ENCODE measurements around the gene CARNS1. TPM values are rescaled to one million over a fixed set of nuclear protein-coding genes. Genes with fewer than 3 reads are reported as not detected.

Gene CARNS1
- total and polyA plus RNA-seq, 4 donors: 0.05 to 0.19 (median 0.10) TPM

DNA sequence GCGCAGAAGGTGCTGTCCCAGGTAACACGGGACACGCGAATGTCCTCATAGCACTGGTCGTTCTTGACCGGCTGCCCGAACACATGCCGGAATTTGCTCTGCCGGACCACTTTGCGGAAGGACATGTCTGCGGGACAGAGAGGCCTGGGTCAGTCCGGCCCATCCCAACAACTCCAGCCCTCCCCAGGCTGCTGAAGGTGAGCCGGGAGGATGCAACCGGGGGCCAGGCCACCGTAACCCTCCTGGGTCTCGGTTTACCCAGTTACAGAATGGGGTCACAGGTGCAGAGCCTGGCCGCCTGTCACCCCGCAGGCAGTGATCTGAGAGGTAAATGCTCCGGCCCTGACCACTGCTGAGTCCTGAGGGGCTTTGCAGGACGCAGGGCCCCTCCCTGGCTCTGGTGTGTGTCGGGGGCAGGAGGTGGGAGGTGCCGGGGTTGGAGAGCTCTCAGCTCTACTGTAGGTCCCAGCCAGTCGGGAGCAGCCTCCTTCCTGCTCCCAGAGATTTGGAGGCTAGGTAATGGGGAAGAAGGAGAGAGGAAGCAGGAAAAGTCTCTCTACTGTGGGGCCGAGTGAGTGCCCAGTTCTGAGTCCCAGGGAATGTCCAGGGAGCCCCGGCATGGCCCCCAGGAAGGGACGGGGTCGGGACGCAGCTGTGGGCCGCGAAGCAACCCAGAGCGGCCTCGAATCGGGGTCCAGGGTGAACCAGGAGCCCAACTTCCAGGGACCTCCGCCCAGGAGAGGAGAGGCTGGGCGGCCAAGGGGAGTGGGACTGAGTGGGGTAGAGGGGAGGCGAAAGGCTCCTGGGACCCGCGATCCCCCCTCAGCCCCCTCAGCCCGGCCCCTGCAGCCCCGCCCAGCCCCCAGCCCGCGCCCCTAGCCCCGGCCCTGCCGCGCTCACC, 27.3 kb downstream of the CARNS1 start:
- Histone ChIP-seq H3K4me1 (ENCODE audit: control insufficient read depth in 4 of 4, insufficient read depth in 4 of 4, low read length in 3 of 4) (peaks cover 4 to 24% (median 13%) of the 10 kb centered on the region in 4 donors), H3K27me3 (ENCODE audit: control insufficient read depth in 4 of 4, insufficient read depth in 4 of 4, low read length in 3 of 4) (no peaks in the 10 kb centered on the region), H3K27ac (ENCODE audit: low read depth in 1 of 2, low read length in 2 of 2) (peak overlapping the region; percentile 68 to 81), H3K36me3 (ENCODE audit: control insufficient read depth in 4 of 4, insufficient read depth in 3 of 4, low read depth in 1 of 4, low read length in 3 of 4) (peaks cover 0 to 6% (median 0%) of the 10 kb centered on the region in 4 donors), H3K9me3 (ENCODE audit: control insufficient read depth in 4 of 4, low read length in 3 of 4) (no peaks in the 10 kb centered on the region), H3K9ac (ENCODE audit: low read depth in 1 of 2, low read length in 2 of 2) (peak overlapping the region in 1 of 2 donors; percentile 50), H3K4me3 (ENCODE audit: low read depth in 1 of 3, low read length in 3 of 3) (peak overlapping the region in 2 of 3 donors; percentile 72 to 81)
- TF ChIP-seq EGR1 (IDR thresholded peaks at IDR 0.05; ENCODE audit: low read depth in 2 of 2) (no peak), HNF4A (conservative IDR thresholded peaks at IDR 0.05) (no peak), NR2F2 (IDR thresholded peaks at IDR 0.05) (no peak)
- TF ChIP-seq, protein P1, sequence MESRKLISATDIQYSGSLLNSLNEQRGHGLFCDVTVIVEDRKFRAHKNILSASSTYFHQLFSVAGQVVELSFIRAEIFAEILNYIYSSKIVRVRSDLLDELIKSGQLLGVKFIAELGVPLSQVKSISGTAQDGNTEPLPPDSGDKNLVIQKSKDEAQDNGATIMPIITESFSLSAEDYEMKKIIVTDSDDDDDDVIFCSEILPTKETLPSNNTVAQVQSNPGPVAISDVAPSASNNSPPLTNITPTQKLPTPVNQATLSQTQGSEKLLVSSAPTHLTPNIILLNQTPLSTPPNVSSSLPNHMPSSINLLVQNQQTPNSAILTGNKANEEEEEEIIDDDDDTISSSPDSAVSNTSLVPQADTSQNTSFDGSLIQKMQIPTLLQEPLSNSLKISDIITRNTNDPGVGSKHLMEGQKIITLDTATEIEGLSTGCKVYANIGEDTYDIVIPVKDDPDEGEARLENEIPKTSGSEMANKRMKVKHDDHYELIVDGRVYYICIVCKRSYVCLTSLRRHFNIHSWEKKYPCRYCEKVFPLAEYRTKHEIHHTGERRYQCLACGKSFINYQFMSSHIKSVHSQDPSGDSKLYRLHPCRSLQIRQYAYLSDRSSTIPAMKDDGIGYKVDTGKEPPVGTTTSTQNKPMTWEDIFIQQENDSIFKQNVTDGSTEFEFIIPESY (IDR thresholded peaks at IDR 0.05): no peak
- WGBS: 37% methylated on average over 45 of the region's 45 CpGs
- no peak for DNase-seq (ENCODE audit: low spot score)

DNA sequence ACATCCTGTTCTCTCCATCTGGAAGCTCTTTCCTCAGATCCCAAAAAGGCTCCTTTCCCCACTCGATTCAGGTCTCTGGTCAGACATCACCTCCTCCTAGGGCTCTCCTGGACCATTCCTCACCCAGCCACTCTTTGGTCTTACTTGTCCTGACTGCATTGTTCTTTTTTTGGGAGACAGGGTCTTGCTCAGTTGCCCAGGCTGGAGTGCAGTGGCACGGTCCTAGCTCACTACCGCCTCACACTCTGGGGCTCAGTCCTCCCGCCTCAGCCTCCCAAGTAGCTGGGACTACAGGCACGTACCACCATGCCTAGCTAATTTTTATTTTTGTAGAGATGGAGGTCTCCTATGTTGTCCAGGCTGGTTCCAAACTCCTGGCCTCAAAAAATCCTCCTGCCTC, 30.0 kb downstream of the CARNS1 start:
- TF ChIP-seq HNF4G (IDR thresholded peaks at IDR 0.05): no peak
- no peak for TF ChIP-seq SP1 (IDR thresholded peaks at IDR 0.05)
- TF ChIP-seq, protein P2, sequence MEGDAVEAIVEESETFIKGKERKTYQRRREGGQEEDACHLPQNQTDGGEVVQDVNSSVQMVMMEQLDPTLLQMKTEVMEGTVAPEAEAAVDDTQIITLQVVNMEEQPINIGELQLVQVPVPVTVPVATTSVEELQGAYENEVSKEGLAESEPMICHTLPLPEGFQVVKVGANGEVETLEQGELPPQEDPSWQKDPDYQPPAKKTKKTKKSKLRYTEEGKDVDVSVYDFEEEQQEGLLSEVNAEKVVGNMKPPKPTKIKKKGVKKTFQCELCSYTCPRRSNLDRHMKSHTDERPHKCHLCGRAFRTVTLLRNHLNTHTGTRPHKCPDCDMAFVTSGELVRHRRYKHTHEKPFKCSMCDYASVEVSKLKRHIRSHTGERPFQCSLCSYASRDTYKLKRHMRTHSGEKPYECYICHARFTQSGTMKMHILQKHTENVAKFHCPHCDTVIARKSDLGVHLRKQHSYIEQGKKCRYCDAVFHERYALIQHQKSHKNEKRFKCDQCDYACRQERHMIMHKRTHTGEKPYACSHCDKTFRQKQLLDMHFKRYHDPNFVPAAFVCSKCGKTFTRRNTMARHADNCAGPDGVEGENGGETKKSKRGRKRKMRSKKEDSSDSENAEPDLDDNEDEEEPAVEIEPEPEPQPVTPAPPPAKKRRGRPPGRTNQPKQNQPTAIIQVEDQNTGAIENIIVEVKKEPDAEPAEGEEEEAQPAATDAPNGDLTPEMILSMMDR (IDR thresholded peaks at IDR 0.05; ENCODE audit: low read depth, low read length, missing input control): no peak
- TF ChIP-seq EGR1 (IDR thresholded peaks at IDR 0.05; ENCODE audit: low read depth in 2 of 2): no peak
- TF ChIP-seq, protein P3, sequence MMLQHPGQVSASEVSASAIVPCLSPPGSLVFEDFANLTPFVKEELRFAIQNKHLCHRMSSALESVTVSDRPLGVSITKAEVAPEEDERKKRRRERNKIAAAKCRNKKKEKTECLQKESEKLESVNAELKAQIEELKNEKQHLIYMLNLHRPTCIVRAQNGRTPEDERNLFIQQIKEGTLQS (IDR thresholded peaks at IDR 0.05): no peak
- TF ChIP-seq JUND (IDR thresholded peaks at IDR 0.05): no peak
- no peak for TF ChIP-seq TAF1 (conservative IDR thresholded peaks at IDR 0.05)
- no peak for TF ChIP-seq GABPA (IDR thresholded peaks at IDR 0.05 in 1 of 2, conservative IDR thresholded peaks at IDR 0.05 in 1 of 2)
- H3K27ac ChIP-seq (ENCODE audit: low read depth in 1 of 2, low read length in 2 of 2): no peak overlapping the region
- DNase-seq (ENCODE audit: low spot score): no peak

DNA sequence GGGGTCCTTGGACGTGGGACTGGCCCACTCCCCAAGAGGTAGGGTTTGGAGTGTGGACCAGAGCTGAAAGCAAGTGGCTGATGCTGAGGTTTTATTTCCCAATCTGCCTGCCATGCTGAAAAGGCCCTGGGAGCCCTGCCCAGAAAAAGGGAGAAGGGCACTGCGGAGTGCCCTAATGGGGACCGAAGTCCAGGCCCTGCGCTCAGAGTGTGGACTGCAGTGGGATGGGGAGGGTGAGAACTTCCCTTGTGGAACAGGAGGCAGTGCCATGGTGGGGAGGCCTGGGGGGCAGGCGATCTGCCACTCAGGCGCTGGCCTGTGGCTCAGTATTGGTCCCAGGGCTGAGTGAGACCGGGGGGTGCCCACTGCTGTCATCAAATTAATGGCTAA, 32.7 kb downstream of the CARNS1 start:
- WGBS: 62% methylated on average over 7 of the region's 7 CpGs
- no peaks in the 10 kb centered on the region for H3K9me3 ChIP-seq (ENCODE audit: control insufficient read depth in 4 of 4, low read length in 3 of 4)
- H3K9ac ChIP-seq (ENCODE audit: low read depth in 1 of 2, low read length in 2 of 2): no peak overlapping the region
- no peak overlapping the region for H3K27ac ChIP-seq (ENCODE audit: low read depth in 1 of 2, low read length in 2 of 2)
- no peaks in the 10 kb centered on the region for H3K36me3 ChIP-seq (ENCODE audit: control insufficient read depth in 4 of 4, insufficient read depth in 3 of 4, low read depth in 1 of 4, low read length in 3 of 4)
- no peak for DNase-seq (ENCODE audit: low spot score)
- no peaks in the 10 kb centered on the region for H3K27me3 ChIP-seq (ENCODE audit: control insufficient read depth in 4 of 4, insufficient read depth in 4 of 4, low read length in 3 of 4)
- H3K4me3 ChIP-seq (ENCODE audit: low read depth in 1 of 3, low read length in 3 of 3): no peak overlapping the region
- peaks cover 0 to 16% (median 6%) of the 10 kb centered on the region in 4 donors for H3K4me1 ChIP-seq (ENCODE audit: control insufficient read depth in 4 of 4, insufficient read depth in 4 of 4, low read length in 3 of 4)
- TF ChIP-seq JUND (IDR thresholded peaks at IDR 0.05): no peak
- TF ChIP-seq SP1 (IDR thresholded peaks at IDR 0.05): peak; percentile 86
- TF ChIP-seq RAD21 (IDR thresholded peaks at IDR 0.05): peak in 1 of 2 donors; percentile 60
- peak; percentile 82 for TF ChIP-seq YY1 (IDR thresholded peaks at IDR 0.05)
- peak; percentile 95 for TF ChIP-seq HNF4A (conservative IDR thresholded peaks at IDR 0.05)
- no peak for TF ChIP-seq FOXA2 (IDR thresholded peaks at IDR 0.05)
- TF ChIP-seq, protein P2 (IDR thresholded peaks at IDR 0.05; ENCODE audit: low read depth, low read length, missing input control): no peak
- TF ChIP-seq NR2F2 (IDR thresholded peaks at IDR 0.05): no peak
- no peak for TF ChIP-seq TAF1 (conservative IDR thresholded peaks at IDR 0.05)
- TF ChIP-seq, protein P4, sequence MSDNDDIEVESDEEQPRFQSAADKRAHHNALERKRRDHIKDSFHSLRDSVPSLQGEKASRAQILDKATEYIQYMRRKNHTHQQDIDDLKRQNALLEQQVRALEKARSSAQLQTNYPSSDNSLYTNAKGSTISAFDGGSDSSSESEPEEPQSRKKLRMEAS (IDR thresholded peaks at IDR 0.05): no peak
- TF ChIP-seq EGR1 (IDR thresholded peaks at IDR 0.05; ENCODE audit: low read depth in 2 of 2): no peak
- peak; percentile 52 to 58 for TF ChIP-seq RXRA (IDR thresholded peaks at IDR 0.05)
- TF ChIP-seq FOXA1 (IDR thresholded peaks at IDR 0.05): no peak
- TF ChIP-seq, protein P1 (IDR thresholded peaks at IDR 0.05): no peak
- peak in 1 of 2 donors; percentile 42 for TF ChIP-seq GABPA (IDR thresholded peaks at IDR 0.05 in 1 of 2, conservative IDR thresholded peaks at IDR 0.05 in 1 of 2)

More for the DNA sequence above, 30.0 kb downstream of the CARNS1 start:
- H3K36me3 ChIP-seq (ENCODE audit: control insufficient read depth in 4 of 4, insufficient read depth in 3 of 4, low read depth in 1 of 4, low read length in 3 of 4): no peaks in the 10 kb centered on the region
- peaks cover 4 to 27% (median 15%) of the 10 kb centered on the region in 4 donors for H3K4me1 ChIP-seq (ENCODE audit: control insufficient read depth in 4 of 4, insufficient read depth in 4 of 4, low read length in 3 of 4)
- H3K27me3 ChIP-seq (ENCODE audit: control insufficient read depth in 4 of 4, insufficient read depth in 4 of 4, low read length in 3 of 4): no peaks in the 10 kb centered on the region
- no peaks in the 10 kb centered on the region for H3K9me3 ChIP-seq (ENCODE audit: control insufficient read depth in 4 of 4, low read length in 3 of 4)
- H3K9ac ChIP-seq (ENCODE audit: low read depth in 1 of 2, low read length in 2 of 2): no peak overlapping the region
- 81% methylated on average over 5 of the region's 5 CpGs for WGBS
- no peak overlapping the region for H3K4me3 ChIP-seq (ENCODE audit: low read depth in 1 of 3, low read length in 3 of 3)

All from liver (tissue), 9 donors.